ENCODE data around the gene ELMO3. TPM values are rescaled to one million over a fixed set of nuclear protein-coding genes. Genes with fewer than 3 reads are reported as not detected.

Gene ELMO3
- total RNA-seq, 1 experiment from 2014 or later = 8.6 TPM

DNA sequence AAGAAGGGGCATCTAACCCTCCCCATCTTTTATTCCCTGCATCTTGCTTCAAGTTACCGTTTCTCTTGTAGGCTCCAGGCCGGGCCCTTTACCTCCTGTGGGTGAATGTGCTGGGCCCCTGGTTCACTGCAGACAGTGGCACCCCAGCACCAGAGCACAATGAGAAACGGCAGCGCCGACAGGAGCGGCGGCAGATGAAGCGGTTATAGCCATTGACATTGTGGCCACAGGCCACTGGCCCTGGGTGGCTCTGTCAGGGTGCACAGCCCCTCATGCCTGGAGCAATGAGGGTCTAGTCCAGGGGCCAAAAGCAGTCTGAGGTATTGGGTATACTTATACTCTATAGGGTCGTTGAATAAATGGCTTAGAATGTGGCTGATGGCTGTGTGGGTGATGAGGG, 30.0 kb downstream of the ELMO3 start:
- Histone ChIP-seq H2BK12ac (ENCODE audit: insufficient read length, low read depth, low read length) (no peak overlapping the region), H3T11ph (ENCODE audit: low read length) (no peak overlapping the region), H3K79me2 (ENCODE audit: insufficient read depth, low read length) (peaks cover 5% of the 10 kb centered on the region; the same call in 1 of the 2 replicates), H3K23me2 (ENCODE audit: insufficient read length, low read depth, low read length, poor library complexity, severe bottlenecking) (peaks cover 15% of the 10 kb centered on the region), H2BK20ac (ENCODE audit: low read depth, low read length, poor library complexity, severe bottlenecking) (no peak overlapping the region), H3K56ac (ENCODE audit: insufficient read length, low read depth, low read length) (no peak overlapping the region), H3K79me1 (ENCODE audit: insufficient read depth, low read depth, low read length, poor library complexity, severe bottlenecking) (peaks cover 3% of the 10 kb centered on the region), H2BK5ac (ENCODE audit: insufficient read length, low read length) (no peak overlapping the region), H4K20me1 (ENCODE audit: control insufficient read depth, insufficient read depth, insufficient read length) (no peaks in the 10 kb centered on the region), H3K9ac (ENCODE audit: extremely low read depth, insufficient read length, low read length) (no peak overlapping the region), H3K4ac (ENCODE audit: low read depth, low read length) (no peak overlapping the region), H3K9me3 (ENCODE audit: control insufficient read depth, low read depth, low read length) (no peaks in the 10 kb centered on the region), H4K5ac (ENCODE audit: insufficient read length, low read depth, low read length) (no peak overlapping the region), H3K18ac (ENCODE audit: insufficient read length, low read depth, low read length) (no peak overlapping the region), H2BK120ac (ENCODE audit: low read depth, low read length, poor library complexity, severe bottlenecking) (no peak overlapping the region), H3K27me3 (ENCODE audit: insufficient read depth, low read length) (no peaks in the 10 kb centered on the region), H3K4me2 (ENCODE audit: insufficient read depth, insufficient read length, low read length) (no peak overlapping the region), H2AFZ (ENCODE audit: low read length) (no peak overlapping the region), H4K8ac (replicated peaks; ENCODE audit: insufficient read length, low read depth, low read length) (no peak overlapping the region), H3K27ac (ENCODE audit: insufficient read length, low read depth, low read length) (no peak overlapping the region), H4K91ac (ENCODE audit: insufficient read length, low read depth, low read length) (no peak overlapping the region), H2AK5ac (ENCODE audit: insufficient read length, low read length) (no peak overlapping the region), H3K23ac (ENCODE audit: insufficient read length, low read depth, low read length) (no peak overlapping the region), H3K4me1 (ENCODE audit: insufficient read depth, low read length) (peaks cover 4% of the 10 kb centered on the region), H3K14ac (ENCODE audit: insufficient read depth, low read length) (no peak overlapping the region), H2BK15ac (ENCODE audit: low read depth, low read length) (no peak overlapping the region)
- TF ChIP-seq, protein P1, sequence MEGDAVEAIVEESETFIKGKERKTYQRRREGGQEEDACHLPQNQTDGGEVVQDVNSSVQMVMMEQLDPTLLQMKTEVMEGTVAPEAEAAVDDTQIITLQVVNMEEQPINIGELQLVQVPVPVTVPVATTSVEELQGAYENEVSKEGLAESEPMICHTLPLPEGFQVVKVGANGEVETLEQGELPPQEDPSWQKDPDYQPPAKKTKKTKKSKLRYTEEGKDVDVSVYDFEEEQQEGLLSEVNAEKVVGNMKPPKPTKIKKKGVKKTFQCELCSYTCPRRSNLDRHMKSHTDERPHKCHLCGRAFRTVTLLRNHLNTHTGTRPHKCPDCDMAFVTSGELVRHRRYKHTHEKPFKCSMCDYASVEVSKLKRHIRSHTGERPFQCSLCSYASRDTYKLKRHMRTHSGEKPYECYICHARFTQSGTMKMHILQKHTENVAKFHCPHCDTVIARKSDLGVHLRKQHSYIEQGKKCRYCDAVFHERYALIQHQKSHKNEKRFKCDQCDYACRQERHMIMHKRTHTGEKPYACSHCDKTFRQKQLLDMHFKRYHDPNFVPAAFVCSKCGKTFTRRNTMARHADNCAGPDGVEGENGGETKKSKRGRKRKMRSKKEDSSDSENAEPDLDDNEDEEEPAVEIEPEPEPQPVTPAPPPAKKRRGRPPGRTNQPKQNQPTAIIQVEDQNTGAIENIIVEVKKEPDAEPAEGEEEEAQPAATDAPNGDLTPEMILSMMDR (conservative IDR thresholded peaks at IDR 0.05) = no peak
- Mint-ChIP-seq H3K36me3 (ENCODE audit: insufficient read depth in 1 of 3, low read depth in 3 of 3) (peaks cover 18 to 60% (median 50%) of the 10 kb centered on the region in 3 experiments; a peak in 6 of 7 replicates), H3K4me3 (peak overlapping the region; percentile 99 to 100), H3K9me3 (no peaks in the 10 kb centered on the region; a peak in 1 of 5 replicates), H3K4me1 (peaks cover 17 to 20% of the 10 kb centered on the region in 2 experiments), H3K27me3 (ENCODE audit: low read depth) (peaks cover 9% of the 10 kb centered on the region), H3K27ac (no peak overlapping the region)
- DNase-seq = no peak
- no CpG with 5 or more reads among the region's 9 CpGs for WGBS (ENCODE audit: extremely low coverage, insufficient read length, low lambda C conversion rate)

Data from H9 (cell line).